Lower leg skin (tissue), 3 donors: ENCODE data around the gene EBF4.

Experiments
- CTCF ChIP-seq, 3 donors: fragments of 450-650 bp; IDR thresholded peaks; one replicate each; pipeline ENCODE4 v1.5.1; 2016; ENCODE audit warnings: antibody characterized with exemption in 3 of 3, mild to moderate bottlenecking in 3 of 3, moderate library complexity in 2 of 3
- POLR2A ChIP-seq, 2 donors: fragments of 450-650 bp; IDR thresholded peaks; one replicate each; pipeline ENCODE4 v1.6.1; 2016 to 2017; ENCODE audit warnings: antibody characterized with exemption in 2 of 2, mild to moderate bottlenecking in 1 of 2, moderate library complexity in 1 of 2

- TF ChIP-seq POLR2A (IDR thresholded peaks at IDR 0.05) (no peak), CTCF (IDR thresholded peaks at IDR 0.05) (no peak)
Observed at GRCh38 chr20:2695206-2695983, 2.8 kb downstream of the EBF4 start.
